ENCODE measurements around the gene PHC2. TPM values are rescaled to one million over a fixed set of nuclear protein-coding genes. Genes with fewer than 3 reads are reported as not detected.
A peak's percentile ranks its signal among the peaks of the same experiment; 100 is the strongest.
"Not testable (repeated sequence)": the region's sequence is repeated elsewhere in the genome, so short reads cannot be mapped to it uniquely, and the experiment has no call there.

The PHC2 gene
- polyA plus RNA-seq, 3 donors: 103 to 125 (median 117) TPM

GRCh38 chr1:33319186-33319948 is 111.5 kb downstream of the PHC2 start:
- no peak for DNase-seq

- DNase-seq: no peak
Observed at GRCh38 chr1:33317946-33318345, 112.9 kb downstream of the PHC2 start.

- no peak for DNase-seq
Observed at GRCh38 chr1:33317354-33317753, 113.5 kb downstream of the PHC2 start.

- DNase-seq: no peak
Observed at GRCh38 chr1:33316601-33317000, 114.3 kb downstream of the PHC2 start.

GRCh38 chr1:33314416-33314815 is 116.5 kb downstream of the PHC2 start:
- no peak for DNase-seq

GRCh38 chr1:33312413-33312749 is 118.5 kb downstream of the PHC2 start:
- DNase-seq: no peak

GRCh38 chr1:33311706-33312412 is 119.0 kb downstream of the PHC2 start:
- no peak for DNase-seq

- DNase-seq: no peak
Observed at GRCh38 chr1:33310702-33311101, 120.2 kb downstream of the PHC2 start.

- not testable (repeated sequence) for DNase-seq
Observed at GRCh38 chr1:33309351-33309750, 121.5 kb downstream of the PHC2 start.

GRCh38 chr1:33307494-33307864 is 123.4 kb downstream of the PHC2 start:
- no peak for DNase-seq

GRCh38 chr1:33306653-33307493 is 124.0 kb downstream of the PHC2 start:
- DNase-seq: peak; percentile 24

- DNase-seq: no peak
Observed at GRCh38 chr1:33305816-33306652, 124.9 kb downstream of the PHC2 start.

- DNase-seq: no peak
Observed at GRCh38 chr1:33305016-33305415, 125.9 kb downstream of the PHC2 start.

GRCh38 chr1:33302325-33302724 is 128.6 kb downstream of the PHC2 start:
- DNase-seq: no peak

- DNase-seq: no peak
Observed at GRCh38 chr1:33301273-33301984, 129.5 kb downstream of the PHC2 start.

GRCh38 chr1:33300673-33301072 is 130.2 kb downstream of the PHC2 start:
- peak; percentile 21 for DNase-seq

GRCh38 chr1:33299461-33300155 is 131.3 kb downstream of the PHC2 start:
- no peak for DNase-seq

- peak; percentile 30 for DNase-seq
Observed at GRCh38 chr1:33298623-33299277, 132.1 kb downstream of the PHC2 start.

GRCh38 chr1:33297911-33298622 is 132.8 kb downstream of the PHC2 start:
- no peak for DNase-seq
